Calu3 (cell line): ENCODE data around the gene SPATA2L. TPM values are rescaled to one million over a fixed set of nuclear protein-coding genes. Genes with fewer than 3 reads are reported as not detected.

ENCODE experiments used
- BruUV-seq: library from RNA; stranded (reverse); fragments of 400-500 nt; replicated peaks from 2 replicates; lab custom pipeline; 2021; lab: Mats Ljungman, UMichigan
- CTCF ChIA-PET: fragments of 300-600 bp; sonication (Branson Sonifier 250); formaldehyde crosslinking; loops from one replicate; lab custom pipeline; 2022; ENCODE audit warnings: antibody characterized with exemption; lab: Charles Lee
- DNase-seq: peaks from one replicate; pipeline ENCODE4 v3.0.0; 2022
- H3K27ac Mint-ChIP-seq: one replicate; pipeline ENCODE4 v1.8.0; 2022; ENCODE audit warnings: mixed read lengths; ENCODE audit not compliant: unreplicated experiment
- H3K27me3 Mint-ChIP-seq: one replicate; pipeline ENCODE4 v1.8.0; 2022; ENCODE audit warnings: mixed read lengths; ENCODE audit not compliant: unreplicated experiment
- H3K36me3 Mint-ChIP-seq: one replicate; pipeline ENCODE4 v1.8.0; 2022; ENCODE audit warnings: mild to moderate bottlenecking, moderate library complexity, mixed read lengths; ENCODE audit not compliant: insufficient read depth, unreplicated experiment
- H3K4me1 Mint-ChIP-seq: one replicate; pipeline ENCODE4 v1.8.0; 2022; ENCODE audit warnings: mild to moderate bottlenecking, low read depth, mixed read lengths; ENCODE audit not compliant: unreplicated experiment
- H3K4me3 Mint-ChIP-seq: one replicate; pipeline ENCODE4 v1.8.0; 2022; ENCODE audit warnings: mild to moderate bottlenecking, low read depth, moderate library complexity, mixed read lengths; ENCODE audit not compliant: unreplicated experiment
- H3K9me3 Mint-ChIP-seq: one replicate; pipeline ENCODE4 v1.8.0; 2022; ENCODE audit warnings: low read depth, mixed read lengths; ENCODE audit not compliant: unreplicated experiment
- intact Hi-C: fragments of 100-400 bp; cut with micrococcal nuclease; formaldehyde crosslinking; loops from one replicate; pipeline ENCODE4 v1.10.0; 2022; ENCODE audit not compliant: unreplicated experiment
- total RNA-seq: library from RNA; stranded (reverse); gene quantifications from 2 replicates; pipeline ENCODE4 v1.2.3, GENCODE V29; 2022
- TF ChIP-seq, protein P1 (sequence below): fragments of 200-600 bp; IDR thresholded peaks from one replicate; pipeline ENCODE4 v1.8.0; 2022; ENCODE audit warnings: antibody characterized with exemption; ENCODE audit not compliant: unreplicated experiment

The SPATA2L gene
- total RNA-seq, 1 experiment from 2014 or later: 20.7 TPM

DNA sequence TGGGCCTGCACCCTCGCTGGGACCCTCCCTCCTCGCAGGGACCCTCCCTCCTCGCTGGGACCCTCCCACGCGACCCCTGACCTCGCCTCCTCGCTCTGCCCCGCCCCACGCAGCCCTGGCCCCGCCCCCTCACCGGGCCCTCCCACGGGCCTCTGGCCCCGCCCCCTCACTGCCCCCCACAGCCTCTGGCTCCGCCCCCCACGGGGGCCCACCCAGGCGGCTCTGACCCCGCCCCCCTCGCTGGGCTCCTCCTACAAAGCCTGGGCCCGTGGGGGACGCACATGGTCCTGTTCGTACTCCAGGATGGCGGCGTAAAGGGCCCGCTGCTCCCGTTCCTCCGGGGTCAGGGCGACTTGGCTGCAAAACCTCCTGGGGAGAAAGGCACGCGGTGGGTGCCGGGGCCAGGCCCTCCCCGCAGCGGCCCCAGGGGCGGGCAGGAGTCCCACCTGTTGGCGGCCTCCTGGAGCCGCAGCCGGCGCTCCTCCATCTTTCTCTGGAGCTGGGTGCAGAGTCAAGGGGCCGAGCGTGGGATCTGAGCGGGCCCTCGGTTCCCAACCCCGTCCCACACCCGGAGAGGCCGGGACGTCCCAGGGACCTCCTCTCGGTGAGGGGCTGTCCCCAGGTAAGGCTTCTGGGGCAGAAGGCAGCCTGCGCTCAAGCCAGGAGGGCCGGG lies 10.2 kb upstream of the SPATA2L start:
- Mint-ChIP-seq H3K27ac (peak overlapping the region; percentile 54), H3K9me3 (no peaks in the 10 kb centered on the region), H3K4me1 (no peaks in the 10 kb centered on the region), H3K36me3 (peaks cover 69% of the 10 kb centered on the region), H3K27me3 (no peaks in the 10 kb centered on the region), H3K4me3 (peak overlapping the region; percentile 76)
- TF ChIP-seq, protein P1, sequence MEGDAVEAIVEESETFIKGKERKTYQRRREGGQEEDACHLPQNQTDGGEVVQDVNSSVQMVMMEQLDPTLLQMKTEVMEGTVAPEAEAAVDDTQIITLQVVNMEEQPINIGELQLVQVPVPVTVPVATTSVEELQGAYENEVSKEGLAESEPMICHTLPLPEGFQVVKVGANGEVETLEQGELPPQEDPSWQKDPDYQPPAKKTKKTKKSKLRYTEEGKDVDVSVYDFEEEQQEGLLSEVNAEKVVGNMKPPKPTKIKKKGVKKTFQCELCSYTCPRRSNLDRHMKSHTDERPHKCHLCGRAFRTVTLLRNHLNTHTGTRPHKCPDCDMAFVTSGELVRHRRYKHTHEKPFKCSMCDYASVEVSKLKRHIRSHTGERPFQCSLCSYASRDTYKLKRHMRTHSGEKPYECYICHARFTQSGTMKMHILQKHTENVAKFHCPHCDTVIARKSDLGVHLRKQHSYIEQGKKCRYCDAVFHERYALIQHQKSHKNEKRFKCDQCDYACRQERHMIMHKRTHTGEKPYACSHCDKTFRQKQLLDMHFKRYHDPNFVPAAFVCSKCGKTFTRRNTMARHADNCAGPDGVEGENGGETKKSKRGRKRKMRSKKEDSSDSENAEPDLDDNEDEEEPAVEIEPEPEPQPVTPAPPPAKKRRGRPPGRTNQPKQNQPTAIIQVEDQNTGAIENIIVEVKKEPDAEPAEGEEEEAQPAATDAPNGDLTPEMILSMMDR: no peak
- peak; percentile 75 for DNase-seq
- CTCF ChIA-PET: interaction anchor here (0.5 to 0.6 kb wide), 2 partner anchors 90 to 152 kb away, joined by 3 to 4 read pairs; no protein-coding TSS in a partner anchor
- TSS peak; percentile 49 for BruUV-seq
- intact Hi-C loops: no loop called here

DNA sequence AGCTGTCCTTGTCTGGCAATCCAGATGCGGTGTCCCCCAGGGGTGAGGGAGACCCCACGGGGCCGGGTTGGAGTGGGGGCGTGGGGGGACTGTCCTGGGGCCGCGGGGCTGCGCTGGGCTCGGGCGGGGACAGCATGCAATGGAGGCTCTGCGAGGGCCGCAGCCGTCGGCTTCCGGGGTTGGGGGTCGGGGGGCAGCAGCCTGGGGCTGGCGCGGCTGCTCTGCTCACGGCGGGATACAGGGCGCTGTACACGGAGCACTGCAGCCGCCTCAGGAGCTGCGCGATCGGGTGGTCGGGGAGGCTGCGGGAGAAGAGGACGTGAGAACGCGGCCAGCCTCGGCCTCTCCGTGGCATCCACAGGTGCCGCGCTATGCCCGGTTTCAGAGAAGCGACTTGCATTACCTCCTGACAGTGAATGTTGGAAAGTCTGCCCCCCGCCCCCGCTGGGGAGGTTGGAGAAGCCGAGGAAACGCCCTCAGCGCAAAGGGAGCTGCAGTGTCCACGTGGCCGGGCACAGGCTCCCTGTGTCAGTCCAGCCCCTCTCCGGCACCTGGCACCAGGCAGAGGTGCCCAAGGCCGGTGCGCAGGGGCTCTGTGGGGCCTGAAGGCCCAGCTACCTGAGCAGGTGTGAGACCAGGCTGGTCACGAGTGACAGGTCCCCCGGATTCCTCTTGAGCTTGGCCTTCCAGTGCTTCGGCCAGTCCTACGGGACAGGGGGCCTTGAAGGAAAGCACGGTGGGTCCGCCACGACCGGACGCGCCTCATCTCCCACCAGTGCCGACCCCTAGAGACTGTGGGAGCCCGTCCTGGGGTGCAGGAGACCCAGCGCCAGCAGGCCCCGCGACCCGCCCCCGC lies 9.4 kb upstream of the SPATA2L start:
- intact Hi-C loops: no loop called here
- H3K27ac Mint-ChIP-seq: no peak overlapping the region
- no TSS peak for BruUV-seq
- no peaks in the 10 kb centered on the region for H3K4me1 Mint-ChIP-seq
- H3K4me3 Mint-ChIP-seq: no peak overlapping the region
- TF ChIP-seq, protein P1: no peak
- no peak for DNase-seq
- H3K36me3 Mint-ChIP-seq: peaks cover 66% of the 10 kb centered on the region
- no peaks in the 10 kb centered on the region for H3K9me3 Mint-ChIP-seq
- CTCF ChIA-PET: interaction anchor here (0.6 to 1.3 kb wide), 2 partner anchors 16 to 152 kb away, joined by 3 read pairs; no protein-coding TSS in a partner anchor
- no peaks in the 10 kb centered on the region for H3K27me3 Mint-ChIP-seq

DNA sequence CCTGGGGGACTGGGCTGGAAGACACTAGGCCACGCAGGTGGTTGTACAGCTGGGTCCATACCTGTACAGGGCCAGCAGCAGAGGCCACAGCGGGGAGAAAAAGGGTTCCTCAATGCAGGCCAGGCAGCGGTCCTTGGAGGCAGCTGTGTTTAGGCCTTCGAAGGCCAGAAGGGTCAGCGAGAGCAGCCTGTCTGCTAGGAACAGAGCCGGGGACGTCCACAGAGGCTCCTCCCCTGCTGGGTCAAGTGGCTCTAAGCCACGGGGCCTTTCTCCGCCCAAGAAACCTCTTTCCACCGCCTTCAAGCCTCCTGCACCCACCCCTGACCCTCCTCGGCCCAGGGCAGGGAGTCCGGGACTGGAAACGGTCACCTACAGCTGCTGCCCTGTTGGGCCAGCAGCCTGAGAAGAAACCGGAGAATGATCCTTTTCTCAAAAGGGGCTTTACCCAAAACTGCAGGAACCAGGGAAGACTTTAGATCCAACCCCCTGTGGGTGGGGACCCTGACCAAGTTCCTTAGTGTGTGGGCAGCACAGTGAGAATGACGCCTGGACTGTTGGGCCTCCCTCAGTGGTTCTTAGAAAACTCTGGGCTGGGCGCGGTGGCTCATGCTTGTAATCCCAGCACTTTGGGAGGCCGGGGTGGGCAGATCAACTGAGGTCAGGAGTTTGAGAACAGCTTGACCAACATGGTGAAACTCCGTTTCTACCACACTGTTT lies 8.4 kb upstream of the SPATA2L start:
- CTCF ChIA-PET: interaction anchor here (1.3 to 1.4 kb wide), 2 partner anchors 9 to 15 kb away, joined by 3 to 5 read pairs; partner anchors contain the start of gene SPATA2L
- no peaks in the 10 kb centered on the region for H3K27me3 Mint-ChIP-seq
- intact Hi-C loops: no loop called here
- H3K4me1 Mint-ChIP-seq: no peaks in the 10 kb centered on the region
- no peak overlapping the region for H3K4me3 Mint-ChIP-seq
- H3K27ac Mint-ChIP-seq: no peak overlapping the region
- no TSS peak for BruUV-seq
- no peaks in the 10 kb centered on the region for H3K9me3 Mint-ChIP-seq
- H3K36me3 Mint-ChIP-seq: peaks cover 66% of the 10 kb centered on the region
- DNase-seq: no peak
- TF ChIP-seq, protein P1: no peak

DNA sequence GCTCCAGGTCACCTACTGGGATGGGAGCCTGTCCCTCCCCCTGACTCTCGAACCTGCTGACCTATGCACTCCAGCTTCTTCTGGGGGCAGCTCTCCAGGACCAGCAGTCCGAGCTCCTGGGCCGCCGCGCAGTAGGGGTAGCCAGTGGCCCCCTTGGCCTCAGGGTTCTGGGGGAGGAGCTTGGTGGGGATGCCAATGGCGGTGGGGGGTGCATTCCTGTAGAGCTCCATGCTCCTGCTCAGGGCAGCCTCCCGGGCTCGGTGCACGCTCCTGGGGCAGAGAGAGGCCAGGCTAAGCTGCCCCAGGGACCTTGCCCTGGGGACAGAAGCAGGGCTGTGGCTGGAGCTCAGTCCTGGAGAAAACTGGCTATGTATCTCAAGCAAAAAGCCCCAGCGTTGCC lies 7.7 kb upstream of the SPATA2L start:
- intact Hi-C loops: no loop called here

More for the DNA sequence above, 7.7 kb upstream of the SPATA2L start:
- no peak for DNase-seq
- H3K27ac Mint-ChIP-seq: no peak overlapping the region
- peaks cover 62% of the 10 kb centered on the region for H3K36me3 Mint-ChIP-seq
- CTCF ChIA-PET: interaction anchor here (1.4 kb wide), 1 partner anchor 8 kb away, joined by 5 read pairs; the partner anchor contains the start of gene SPATA2L
- no peaks in the 10 kb centered on the region for H3K27me3 Mint-ChIP-seq
- no peak overlapping the region for H3K4me3 Mint-ChIP-seq
- TF ChIP-seq, protein P1: no peak
- no TSS peak for BruUV-seq
- H3K4me1 Mint-ChIP-seq: no peaks in the 10 kb centered on the region
- no peaks in the 10 kb centered on the region for H3K9me3 Mint-ChIP-seq
